ENCODE data around the gene CMTM8.
"Not testable (repeated sequence)": the region's sequence is repeated elsewhere in the genome, so short reads cannot be mapped to it uniquely, and the experiment has no call there.

The CMTM8 gene, protein sequence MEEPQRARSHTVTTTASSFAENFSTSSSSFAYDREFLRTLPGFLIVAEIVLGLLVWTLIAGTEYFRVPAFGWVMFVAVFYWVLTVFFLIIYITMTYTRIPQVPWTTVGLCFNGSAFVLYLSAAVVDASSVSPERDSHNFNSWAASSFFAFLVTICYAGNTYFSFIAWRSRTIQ

GRCh38 chr3:32238453-32239306 lies at the start of gene CMTM8:
Gene CMTM8 (plus strand): TSS chr3:32238680. CDS start chr3:32238973, 293 bp downstream.
- ATAC-seq: peak; percentile 85
- Mint-ChIP-seq H3K4me3 (peak within 1 kb of the TSS; percentile 76), H3K9me3 (peaks cover 4% of the 10 kb centered on the region), H3K36me3 (no peaks in the 10 kb centered on the region), H3K27me3 (peaks cover 42% of the 10 kb centered on the region), H3K4me1 (peaks cover 22% of the 10 kb centered on the region), H3K27ac (no peak within 1 kb of the TSS)

DNA sequence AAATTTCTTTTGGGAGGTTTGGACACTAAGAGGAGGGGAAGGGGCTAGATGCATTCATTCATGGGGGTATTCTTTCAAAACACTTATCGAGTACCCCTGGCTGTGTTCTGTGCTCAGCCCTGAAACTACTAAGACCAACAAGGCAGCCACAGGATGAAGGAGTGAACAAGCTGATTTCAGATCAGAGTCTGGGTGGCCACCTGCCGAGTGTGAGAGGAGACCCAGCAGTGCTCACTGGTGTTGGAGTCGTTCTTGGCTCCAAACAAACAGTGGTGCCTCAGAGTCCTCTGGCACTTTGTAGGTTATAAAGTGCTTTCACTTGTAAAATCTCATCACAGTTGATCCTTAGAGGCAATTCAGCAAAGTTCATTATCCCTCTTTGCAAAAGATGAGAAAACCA lies 48.8 kb upstream of the CMTM8 start:
- Mint-ChIP-seq H3K27ac (no peak overlapping the region), H3K36me3 (no peaks in the 10 kb centered on the region), H3K4me3 (no peak overlapping the region), H3K9me3 (no peaks in the 10 kb centered on the region), H3K27me3 (peaks cover 39% of the 10 kb centered on the region), H3K4me1 (no peaks in the 10 kb centered on the region)
- no peak for ATAC-seq

DNA sequence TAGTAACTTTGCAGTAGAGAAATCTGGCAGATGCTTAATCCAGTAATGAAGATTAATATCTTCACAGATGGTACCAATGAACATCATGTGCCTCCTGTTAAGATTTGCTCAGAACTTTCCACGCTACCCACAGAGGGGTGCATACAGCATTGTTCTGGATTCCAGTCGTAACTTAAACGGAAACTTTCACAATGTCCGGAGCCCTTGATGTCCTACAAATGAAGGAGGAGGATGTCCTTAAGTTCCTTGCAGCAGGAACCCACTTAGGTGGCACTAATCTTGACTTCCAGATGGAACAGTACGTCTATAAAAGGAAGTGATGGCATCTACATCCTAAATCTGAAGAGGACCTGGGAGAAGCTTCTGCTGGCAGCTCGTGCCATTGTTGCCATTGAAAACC lies 47.9 kb upstream of the CMTM8 start:
- H3K36me3 Mint-ChIP-seq, H3K9me3 Mint-ChIP-seq, ATAC-seq, H3K4me3 Mint-ChIP-seq, H3K4me1 Mint-ChIP-seq, H3K27ac Mint-ChIP-seq: not testable (repeated sequence)
- H3K27me3 Mint-ChIP-seq: peaks cover 43% of the 10 kb centered on the region

GRCh38 chr3:32193101-32193500 lies 45.4 kb upstream of the CMTM8 start:
- Mint-ChIP-seq H3K9me3 (no peaks in the 10 kb centered on the region), H3K36me3 (no peaks in the 10 kb centered on the region), H3K27me3 (peaks cover 54% of the 10 kb centered on the region), H3K27ac (no peak overlapping the region), H3K4me1 (no peaks in the 10 kb centered on the region), H3K4me3 (no peak overlapping the region)
- no peak for ATAC-seq

DNA sequence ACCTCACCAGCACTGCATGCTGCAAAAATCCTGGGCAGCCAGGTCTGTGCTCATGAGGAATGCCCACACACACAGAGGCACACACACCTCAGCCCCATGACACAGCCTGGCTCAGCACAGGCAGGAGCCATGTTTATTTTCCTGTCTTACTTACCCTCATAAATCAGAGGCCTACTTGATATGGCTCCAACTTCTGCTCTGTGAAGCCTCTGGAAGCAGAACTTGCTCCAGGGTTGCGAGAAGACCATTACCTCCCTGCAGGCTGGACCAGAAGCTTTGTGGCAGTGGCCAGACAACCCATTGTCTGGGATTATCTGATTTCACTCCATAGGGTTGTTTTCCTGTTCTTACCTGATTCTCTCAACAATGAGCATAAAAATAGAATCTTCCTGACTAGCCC lies 43.8 kb upstream of the CMTM8 start:
- no peak for ATAC-seq
- peaks cover 69% of the 10 kb centered on the region for H3K27me3 Mint-ChIP-seq
- no peaks in the 10 kb centered on the region for H3K9me3 Mint-ChIP-seq
- peaks cover 8% of the 10 kb centered on the region for H3K4me1 Mint-ChIP-seq
- no peaks in the 10 kb centered on the region for H3K36me3 Mint-ChIP-seq
- H3K27ac Mint-ChIP-seq: no peak overlapping the region
- no peak overlapping the region for H3K4me3 Mint-ChIP-seq

DNA sequence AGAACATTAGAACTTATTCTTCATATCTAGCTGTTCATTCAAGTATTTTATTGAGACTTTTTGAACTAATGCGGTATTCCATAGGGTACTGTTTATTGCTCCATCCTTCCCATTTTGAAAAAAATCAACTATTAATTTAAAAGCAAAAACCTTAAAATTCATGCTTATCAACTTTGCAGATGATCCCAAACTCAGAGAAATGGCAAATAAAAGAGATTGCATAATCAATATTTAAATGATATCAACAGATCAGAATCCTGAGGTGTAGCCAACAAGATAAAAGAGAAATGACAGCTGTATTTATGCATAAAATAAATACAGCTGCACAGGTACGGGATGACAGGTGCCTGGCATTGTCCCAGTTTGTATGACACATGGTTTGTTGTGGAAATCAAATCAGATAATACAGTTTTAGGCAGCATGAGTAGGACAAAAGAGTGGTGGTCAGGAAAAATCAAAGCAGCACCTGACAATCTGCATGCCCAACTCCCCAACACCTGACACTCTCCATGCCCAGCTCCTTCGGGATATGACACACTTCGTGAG lies 42.4 kb upstream of the CMTM8 start:
- Mint-ChIP-seq H3K4me1 (peaks cover 8% of the 10 kb centered on the region), H3K27me3 (peaks cover 74% of the 10 kb centered on the region), H3K27ac (no peak overlapping the region), H3K36me3 (no peaks in the 10 kb centered on the region), H3K4me3 (no peak overlapping the region), H3K9me3 (no peaks in the 10 kb centered on the region)
- ATAC-seq: no peak

DNA sequence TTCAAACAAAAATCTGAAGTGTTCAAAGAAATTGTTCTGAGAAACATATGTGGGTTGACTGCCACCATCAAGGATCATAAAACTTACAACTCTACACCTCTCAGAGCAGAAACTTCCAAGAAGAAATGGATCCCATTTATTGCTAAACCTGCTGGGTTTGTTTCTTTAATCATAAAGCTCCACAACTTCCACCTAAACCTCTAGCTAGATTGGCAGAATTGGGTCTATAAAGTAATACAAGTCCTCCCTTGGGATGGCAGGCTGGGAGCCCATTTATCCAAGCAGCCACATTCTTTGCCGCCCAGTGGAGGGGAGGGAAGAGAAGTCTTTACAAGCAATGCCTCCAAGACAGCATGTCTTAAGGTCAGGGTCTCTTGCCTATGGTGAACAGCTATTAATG lies 40.5 kb upstream of the CMTM8 start:
- peaks cover 77% of the 10 kb centered on the region for H3K27me3 Mint-ChIP-seq
- H3K9me3 Mint-ChIP-seq: no peaks in the 10 kb centered on the region
- peaks cover 8% of the 10 kb centered on the region for H3K4me1 Mint-ChIP-seq
- ATAC-seq: no peak
- H3K36me3 Mint-ChIP-seq: no peaks in the 10 kb centered on the region
- H3K4me3 Mint-ChIP-seq: no peak overlapping the region
- no peak overlapping the region for H3K27ac Mint-ChIP-seq

- ATAC-seq: peak; percentile 50
- Mint-ChIP-seq H3K36me3 (no peaks in the 10 kb centered on the region), H3K27ac (no peak overlapping the region), H3K9me3 (no peaks in the 10 kb centered on the region), H3K4me1 (peaks cover 8% of the 10 kb centered on the region), H3K27me3 (peaks cover 73% of the 10 kb centered on the region), H3K4me3 (no peak overlapping the region)
These were observed 39.8 kb upstream of the CMTM8 start for GRCh38 chr3:32198714-32199113.

GRCh38 chr3:32200490-32200889 lies 38.0 kb upstream of the CMTM8 start:
- Mint-ChIP-seq H3K27ac (no peak overlapping the region), H3K4me1 (peaks cover 8% of the 10 kb centered on the region)
- ATAC-seq: no peak

DNA sequence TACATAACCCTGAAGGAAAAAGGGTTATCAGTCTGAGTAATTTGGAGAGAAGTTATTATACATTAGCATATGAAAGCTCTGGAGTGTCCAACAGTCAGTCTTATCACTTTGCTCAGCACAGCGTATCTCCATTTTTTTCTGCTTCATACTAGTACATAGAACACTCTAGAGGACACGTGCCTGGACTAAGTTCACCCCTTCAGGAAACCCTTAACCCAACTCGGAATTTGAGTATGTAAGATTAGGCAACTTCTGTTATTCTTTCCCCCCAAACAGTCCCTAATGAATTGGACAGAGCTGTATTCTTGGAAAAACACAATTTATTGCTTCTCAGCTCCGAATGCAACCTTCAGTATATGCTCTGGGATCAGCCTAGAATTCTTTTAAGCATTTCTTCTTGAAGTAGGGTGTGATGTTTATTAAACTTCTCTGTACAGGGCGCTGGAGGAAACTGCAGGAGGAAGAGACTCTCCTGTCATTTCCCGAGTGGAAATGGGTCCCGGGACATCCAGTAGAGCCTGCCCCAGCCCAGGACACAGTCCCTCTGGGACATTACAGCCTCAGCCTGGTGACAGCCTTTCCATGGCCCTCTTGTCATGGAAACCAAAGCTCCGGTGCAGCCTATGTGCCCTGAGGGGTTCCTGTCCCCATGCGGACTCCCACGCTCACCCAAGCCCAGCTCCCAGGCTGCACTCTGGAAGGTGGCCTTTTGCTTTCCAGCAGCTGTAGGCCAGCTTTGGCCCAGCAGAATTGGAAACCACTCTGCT lies 37.3 kb upstream of the CMTM8 start:
- Mint-ChIP-seq H3K36me3 (no peaks in the 10 kb centered on the region), H3K27ac (no peak overlapping the region), H3K4me1 (peaks cover 8% of the 10 kb centered on the region), H3K27me3 (peaks cover 57% of the 10 kb centered on the region), H3K4me3 (no peak overlapping the region), H3K9me3 (no peaks in the 10 kb centered on the region)
- ATAC-seq: no peak

More at GRCh38 chr3:32200490-32200889, 38.0 kb upstream of the CMTM8 start:
- Mint-ChIP-seq H3K4me3 (no peak overlapping the region), H3K9me3 (no peaks in the 10 kb centered on the region), H3K27me3 (peaks cover 59% of the 10 kb centered on the region), H3K36me3 (no peaks in the 10 kb centered on the region)

- Mint-ChIP-seq H3K4me1 (peaks cover 8% of the 10 kb centered on the region), H3K36me3 (no peaks in the 10 kb centered on the region), H3K4me3 (no peak overlapping the region), H3K27me3 (peaks cover 47% of the 10 kb centered on the region), H3K27ac (no peak overlapping the region), H3K9me3 (no peaks in the 10 kb centered on the region)
- no peak for ATAC-seq
These were observed 36.0 kb upstream of the CMTM8 start for GRCh38 chr3:32202496-32202895.

- no peak for ATAC-seq
- H3K4me1 Mint-ChIP-seq: peaks cover 2% of the 10 kb centered on the region
- no peaks in the 10 kb centered on the region for H3K36me3 Mint-ChIP-seq
- H3K27me3 Mint-ChIP-seq: peaks cover 41% of the 10 kb centered on the region
- no peaks in the 10 kb centered on the region for H3K9me3 Mint-ChIP-seq
- H3K4me3 Mint-ChIP-seq: no peak overlapping the region
- H3K27ac Mint-ChIP-seq: no peak overlapping the region
These were observed 34.6 kb upstream of the CMTM8 start for GRCh38 chr3:32203854-32204253.

DNA sequence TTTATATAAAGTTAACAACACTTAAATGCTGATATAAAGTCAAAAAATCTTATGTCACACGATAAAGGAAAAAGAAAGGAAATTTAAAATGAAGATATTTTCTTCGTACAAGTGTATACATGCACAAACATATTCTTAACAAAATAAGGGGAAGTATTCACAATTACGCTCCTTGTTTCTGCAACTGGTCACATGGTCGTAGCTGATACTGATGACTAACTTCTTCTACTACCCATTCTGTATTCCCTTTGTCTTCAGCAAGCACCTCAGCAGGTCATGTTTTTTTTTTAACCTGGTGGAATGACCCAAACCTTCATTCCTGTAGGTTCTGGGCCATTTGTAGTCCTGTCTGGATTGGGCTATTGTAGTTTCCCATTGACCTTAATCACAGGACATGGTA lies 30.0 kb upstream of the CMTM8 start:
- no peaks in the 10 kb centered on the region for H3K36me3 Mint-ChIP-seq
- no peaks in the 10 kb centered on the region for H3K27me3 Mint-ChIP-seq
- H3K4me1 Mint-ChIP-seq: no peaks in the 10 kb centered on the region
- H3K27ac Mint-ChIP-seq: no peak overlapping the region
- H3K4me3 Mint-ChIP-seq: no peak overlapping the region
- ATAC-seq: no peak
- H3K9me3 Mint-ChIP-seq: no peaks in the 10 kb centered on the region

DNA sequence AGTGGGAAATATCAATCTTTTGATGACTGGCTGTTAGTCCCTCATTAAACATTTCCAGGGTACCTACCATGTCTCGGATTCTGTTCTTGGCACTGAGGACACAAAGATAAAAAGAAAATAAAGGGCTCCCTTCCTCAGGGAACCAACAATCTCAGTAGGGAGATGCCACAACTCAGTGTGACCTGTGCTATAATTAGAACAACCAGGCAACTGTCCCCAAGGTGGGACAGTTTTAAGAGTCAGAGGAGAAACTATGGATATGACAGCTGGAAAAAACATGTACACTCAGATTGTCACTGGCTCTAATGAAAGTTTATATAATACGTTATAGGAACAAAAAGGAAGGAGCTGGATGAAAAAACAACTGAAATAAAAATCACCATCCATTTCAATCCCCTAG lies 23.3 kb upstream of the CMTM8 start:
- Mint-ChIP-seq H3K4me3 (no peak overlapping the region), H3K4me1 (no peaks in the 10 kb centered on the region), H3K27ac (no peak overlapping the region), H3K27me3 (peaks cover 23% of the 10 kb centered on the region), H3K9me3 (no peaks in the 10 kb centered on the region), H3K36me3 (no peaks in the 10 kb centered on the region)
- no peak for ATAC-seq

DNA sequence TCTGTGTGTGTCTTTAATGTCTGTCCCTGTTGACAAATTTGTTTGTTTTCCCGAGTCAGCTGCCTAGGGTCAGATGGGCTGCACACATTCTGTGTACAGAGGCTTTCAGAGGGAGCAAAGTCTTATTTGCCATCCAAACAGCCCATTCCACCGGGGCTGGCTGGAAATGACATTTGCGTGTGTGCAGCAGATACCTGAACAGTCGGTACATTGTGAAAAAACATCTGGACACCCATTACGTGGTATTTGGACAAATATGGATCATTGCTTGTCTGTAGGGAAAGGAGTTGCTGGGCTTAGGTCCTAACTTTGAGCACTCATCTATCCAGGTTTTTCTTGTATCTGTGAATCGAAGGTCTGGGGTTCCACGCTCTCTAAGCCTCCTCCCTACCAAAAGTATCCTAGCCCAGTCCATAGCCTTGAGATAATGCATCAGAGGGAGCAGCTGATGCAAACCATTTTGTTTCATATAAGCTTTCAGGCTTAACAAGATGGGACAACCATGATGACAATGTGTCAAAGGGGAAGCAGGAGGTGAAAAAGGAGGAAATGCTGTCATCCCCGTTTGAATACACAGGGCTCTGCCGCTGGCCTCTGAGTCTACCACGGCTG lies 22.2 kb upstream of the CMTM8 start:
- no peak overlapping the region for H3K27ac Mint-ChIP-seq
- no peaks in the 10 kb centered on the region for H3K4me1 Mint-ChIP-seq
- H3K36me3 Mint-ChIP-seq: no peaks in the 10 kb centered on the region
- no peaks in the 10 kb centered on the region for H3K9me3 Mint-ChIP-seq
- peaks cover 31% of the 10 kb centered on the region for H3K27me3 Mint-ChIP-seq
- no peak for ATAC-seq
- no peak overlapping the region for H3K4me3 Mint-ChIP-seq
